Muscle of leg (tissue), 11 donors: ENCODE measurements around the gene RNF31. TPM values are rescaled to one million over a fixed set of nuclear protein-coding genes. Genes with fewer than 3 reads are reported as not detected.
A peak's percentile ranks its signal among the peaks of the same experiment; 100 is the strongest.

Experiments used
- DNase-seq: peaks from one replicate; pipeline ENCODE4 v3.0.0; 2013
- H3K27ac ChIP-seq: one replicate; pipeline ENCODE4 v1.5.1; 2013; ENCODE audit warnings: mild to moderate bottlenecking, low read length, control low read depth
- H3K27me3 ChIP-seq: one replicate; pipeline ENCODE4 v1.6.1; 2013; ENCODE audit warnings: low read length; ENCODE audit not compliant: control insufficient read depth, insufficient read depth
- H3K36me3 ChIP-seq: one replicate; pipeline ENCODE4 v1.6.1; 2013; ENCODE audit warnings: low read length; ENCODE audit not compliant: control insufficient read depth, insufficient read depth
- H3K4me1 ChIP-seq: one replicate; pipeline ENCODE4 v1.6.1; 2013; ENCODE audit warnings: low read length; ENCODE audit not compliant: control insufficient read depth, insufficient read depth
- H3K4me3 ChIP-seq: one replicate; pipeline ENCODE4 v1.5.1; 2013; ENCODE audit warnings: low read length, control low read depth
- H3K9me3 ChIP-seq: replicated peaks from 2 replicates; pipeline ENCODE4 v1.6.1; 2013; ENCODE audit warnings: low read depth, low read length; ENCODE audit not compliant: control insufficient read depth
- WGBS: methylation state at CpG from one replicate; pipeline ENCODE4 v1.1.5; 2013; ENCODE audit warnings: missing lambda C conversion rate; ENCODE audit not compliant: insufficient coverage; 5-methylcytosine and 5-hydroxymethylcytosine counted together
- polyA plus RNA-seq, 8 donors: library from polyadenylated mRNA; unstranded; fragments of 120-200 nt; gene quantifications; one replicate each; pipeline versions ENCODE4 v1.2.1 to v1.2.3, GENCODE V29; 2013; ENCODE audit warnings: inconsistent platforms in 1 of 8, low replicate concordance in 1 of 8; ENCODE audit not compliant: insufficient read length in 8 of 8, insufficient read depth in 1 of 8
- total RNA-seq: library from RNA; stranded (reverse); fragments of 120-200 nt; gene quantifications from one replicate; pipeline ENCODE4 v1.2.4, GENCODE V29; 2013

RNF31 gene
- total and polyA plus RNA-seq, 9 donors, result 27.3 to 37.0 (median 36.1) TPM

- DNase-seq, result no peak
- WGBS, result 85% methylated on average over 6 of the region's 8 CpGs
- H3K36me3 ChIP-seq, result peaks cover 33% of the 10 kb centered on the region
- no peak overlapping the region for H3K27ac ChIP-seq
- H3K4me3 ChIP-seq, result no peak overlapping the region
- no peaks in the 10 kb centered on the region for H3K27me3 ChIP-seq
- peaks cover 57% of the 10 kb centered on the region for H3K4me1 ChIP-seq
- no peaks in the 10 kb centered on the region for H3K9me3 ChIP-seq
Measured at GRCh38 chr14:24137529-24138395, 9.5 kb upstream of the RNF31 start.

- 75% methylated on average over 5 of the region's 13 CpGs for WGBS
- Histone ChIP-seq H3K27me3 (no peaks in the 10 kb centered on the region), H3K27ac (peak overlapping the region; percentile 55), H3K4me1 (peaks cover 51% of the 10 kb centered on the region), H3K36me3 (peaks cover 37% of the 10 kb centered on the region), H3K4me3 (no peak overlapping the region), H3K9me3 (no peaks in the 10 kb centered on the region)
- DNase-seq, result no peak
Measured at GRCh38 chr14:24138396-24139271, 8.7 kb upstream of the RNF31 start.

GRCh38 chr14:24139272-24139934 lies 7.9 kb upstream of the RNF31 start:
- Histone ChIP-seq H3K27me3 (no peaks in the 10 kb centered on the region), H3K4me3 (no peak overlapping the region), H3K4me1 (peaks cover 51% of the 10 kb centered on the region), H3K27ac (peak overlapping the region; percentile 55), H3K9me3 (no peaks in the 10 kb centered on the region), H3K36me3 (peaks cover 43% of the 10 kb centered on the region)
- DNase-seq, result no peak
- 71% methylated on average over 1 of the region's 9 CpGs for WGBS

DNA sequence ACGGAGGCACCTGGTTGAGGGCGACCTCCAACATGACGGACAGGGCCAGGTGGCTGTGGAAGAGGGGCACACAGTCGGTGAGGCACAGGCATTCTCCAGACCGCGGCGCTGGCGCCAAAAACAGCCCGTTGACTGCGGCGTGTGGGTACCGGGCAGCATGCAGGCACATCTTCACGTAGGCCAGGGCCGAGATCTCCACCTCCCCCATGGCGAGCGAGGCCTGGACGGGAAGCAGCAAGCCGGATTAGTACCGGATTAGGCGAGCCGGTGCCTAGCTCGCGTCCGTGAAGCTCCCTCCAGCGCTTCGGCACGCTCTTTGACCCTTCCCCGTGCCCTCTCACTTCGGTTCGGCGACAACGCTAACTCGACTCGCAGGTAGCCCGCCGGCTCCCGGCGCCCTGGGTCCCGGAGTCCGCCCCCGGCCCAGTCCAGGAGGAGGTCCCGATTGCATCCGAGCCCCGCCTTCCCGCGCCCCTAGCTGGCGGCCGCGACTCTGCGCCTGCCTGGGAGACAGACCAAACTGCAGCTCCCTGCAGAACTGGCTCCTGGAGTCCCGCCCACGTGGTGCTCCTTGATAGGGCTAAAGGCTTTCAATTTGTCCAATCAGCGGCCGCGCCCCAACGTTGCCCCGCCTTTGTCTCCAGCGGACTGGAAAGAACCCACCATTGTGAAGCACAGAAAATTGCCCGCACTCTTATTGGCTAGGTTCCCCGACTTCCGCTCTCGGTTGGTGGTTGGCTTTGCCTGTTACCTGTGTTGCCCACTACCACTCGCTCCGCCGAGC lies 6.0 kb upstream of the RNF31 start, which contains the start of gene EMC9:
Gene EMC9, minus strand, starts transcription at position 495 of the 784 bp plus-strand sequence. Its CDS starts 287 bp downstream, at position 208.
- Histone ChIP-seq H3K36me3 (peaks cover 54% of the 10 kb centered on the region), H3K9me3 (no peaks in the 10 kb centered on the region), H3K4me3 (peak within 1 kb of the TSS; percentile 94), H3K27ac (peak within 1 kb of the TSS; percentile 99), H3K4me1 (peaks cover 60% of the 10 kb centered on the region), H3K27me3 (no peaks in the 10 kb centered on the region)
- peak; percentile 100 for DNase-seq
- WGBS, result under 1% methylated on average over 65 of the region's 65 CpGs

- no peak overlapping the region for H3K27ac ChIP-seq
- H3K4me1 ChIP-seq, result peaks cover 49% of the 10 kb centered on the region
- H3K36me3 ChIP-seq, result peaks cover 39% of the 10 kb centered on the region
- WGBS, result no CpG with 5 or more reads among the region's 2 CpGs
- no peaks in the 10 kb centered on the region for H3K9me3 ChIP-seq
- DNase-seq, result no peak
- H3K4me3 ChIP-seq, result no peak overlapping the region
- H3K27me3 ChIP-seq, result no peaks in the 10 kb centered on the region
Measured at GRCh38 chr14:24143511-24143910, 3.8 kb upstream of the RNF31 start.

DNA sequence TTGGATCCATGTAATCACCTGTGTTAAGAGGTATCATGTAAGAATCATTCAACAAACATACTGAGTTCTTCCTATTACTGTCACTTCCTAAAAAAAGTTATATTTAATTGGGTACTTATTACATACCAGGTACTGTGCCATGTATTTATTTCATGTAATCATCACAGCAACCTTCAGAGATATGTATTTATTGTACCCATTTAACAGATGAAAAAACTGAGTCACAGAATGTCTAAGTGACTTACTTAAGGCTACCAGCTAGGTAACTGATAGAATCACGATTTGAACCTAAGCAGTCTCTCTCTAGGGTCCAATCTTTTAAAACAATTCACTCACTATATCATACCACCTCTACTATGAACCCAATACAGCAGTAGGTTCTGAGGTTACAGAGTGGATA lies 2.8 kb upstream of the RNF31 start:
- no CpG with 5 or more reads among the region's 1 CpG for WGBS
- peaks cover 39% of the 10 kb centered on the region for H3K36me3 ChIP-seq
- peaks cover 43% of the 10 kb centered on the region for H3K4me1 ChIP-seq
- peak; percentile 1 for DNase-seq
- H3K9me3 ChIP-seq, result no peaks in the 10 kb centered on the region
- H3K27ac ChIP-seq, result no peak overlapping the region
- H3K4me3 ChIP-seq, result no peak overlapping the region
- H3K27me3 ChIP-seq, result no peaks in the 10 kb centered on the region

DNA sequence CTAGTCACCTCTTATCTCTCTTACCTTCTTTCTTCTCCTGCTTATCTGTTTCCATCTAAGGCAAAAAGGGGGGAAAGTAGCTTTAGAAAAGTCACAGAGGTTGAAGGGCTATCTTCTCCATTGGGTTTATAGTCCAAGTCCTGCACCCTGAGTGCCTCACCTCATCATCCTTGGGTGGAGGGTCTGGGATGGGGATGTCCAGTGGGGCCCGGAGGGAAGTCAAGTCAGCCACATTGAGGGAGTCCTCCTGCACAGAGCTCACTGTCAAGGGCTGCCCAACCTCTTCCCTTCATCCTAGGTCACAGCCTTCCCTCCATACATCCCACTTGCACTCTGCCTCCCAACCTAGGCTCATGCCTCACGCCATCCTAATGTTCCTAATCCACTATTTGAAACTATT lies 2.1 kb upstream of the RNF31 start:
- Histone ChIP-seq H3K9me3 (no peaks in the 10 kb centered on the region), H3K4me3 (no peak overlapping the region), H3K4me1 (peaks cover 38% of the 10 kb centered on the region), H3K27me3 (no peaks in the 10 kb centered on the region), H3K36me3 (peaks cover 44% of the 10 kb centered on the region), H3K27ac (no peak overlapping the region)
- WGBS, result no CpG with 5 or more reads among the region's 2 CpGs
- no peak for DNase-seq

GRCh38 chr14:24145690-24146452 lies 1.4 kb upstream of the RNF31 start:
- WGBS, result 40% methylated on average over 1 of the region's 9 CpGs

More at GRCh38 chr14:24145690-24146452, 1.4 kb upstream of the RNF31 start:
- Histone ChIP-seq H3K4me1 (peaks cover 32% of the 10 kb centered on the region), H3K9me3 (no peaks in the 10 kb centered on the region), H3K27ac (peak overlapping the region; percentile 97), H3K27me3 (no peaks in the 10 kb centered on the region), H3K4me3 (peak overlapping the region; percentile 63), H3K36me3 (peaks cover 51% of the 10 kb centered on the region)
- DNase-seq, result no peak
